Measurements from ENCODE around the gene DFFA. TPM values are rescaled to one million over a fixed set of nuclear protein-coding genes. Genes with fewer than 3 reads are reported as not detected.

DFFA gene
- total RNA-seq, 3 donors from 2014 or later (not counting 1 experiment from before 2014, with no cell fraction given): 17.5 to 21.8 (median 21.5) TPM

DNA sequence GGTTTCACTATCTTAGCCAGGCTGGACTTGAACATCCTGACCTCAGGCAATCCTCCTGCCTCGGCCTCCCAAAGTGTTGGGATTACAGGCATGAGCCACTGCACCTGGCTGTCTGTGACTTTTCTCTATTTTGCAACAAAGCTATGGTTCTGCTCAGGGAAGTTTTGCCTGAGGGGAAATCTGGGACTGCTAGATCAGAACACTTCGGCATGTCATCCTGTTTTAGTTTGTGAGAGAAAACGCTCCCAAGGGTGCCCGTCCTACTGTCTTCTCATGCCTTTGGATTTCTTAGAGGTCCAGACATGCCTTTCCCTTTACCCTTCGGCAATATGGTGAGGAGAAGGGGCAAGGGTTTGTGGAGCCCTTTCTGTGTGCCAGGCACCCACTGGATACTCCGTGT lies 28.1 kb downstream of the DFFA start:
- WGBS (ENCODE audit: insufficient coverage): 94% methylated on average over 6 of the region's 6 CpGs

DNA sequence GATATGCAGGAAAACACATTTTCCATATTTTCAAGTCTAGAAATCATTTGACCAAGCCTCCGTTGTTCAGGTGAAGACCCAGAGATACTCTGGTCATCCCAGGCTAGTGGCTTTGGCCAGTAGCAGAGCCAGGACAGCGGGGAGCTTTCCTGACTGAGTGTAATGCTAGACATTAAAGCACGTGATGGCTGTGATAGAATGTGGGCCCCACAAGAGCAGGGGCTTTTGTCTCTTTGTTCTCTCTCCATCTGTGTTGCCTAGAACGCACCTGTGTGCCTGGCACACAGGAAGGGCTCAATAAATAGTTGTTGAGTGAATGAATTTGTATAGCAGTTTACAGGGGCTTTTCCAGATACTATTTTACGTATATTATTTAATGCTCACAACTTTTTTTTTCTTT lies 31.5 kb downstream of the DFFA start:
- WGBS (ENCODE audit: insufficient coverage): 93% methylated on average over 5 of the region's 5 CpGs
- intact Hi-C loops (cut with micrococcal nuclease): no loop called here
- H3K27ac ChIP-seq (ENCODE audit: low read length): no peak overlapping the region
- no peak overlapping the region for H3K4me3 Mint-ChIP-seq
- no peak overlapping the region for H3K4me3 ChIP-seq (ENCODE audit: low read length)
- no peak for ATAC-seq
- no peaks in the 10 kb centered on the region for H3K36me3 ChIP-seq (ENCODE audit: control insufficient read depth, insufficient read depth, low read length)
- DNase-seq: no peak
- H3K9me3 ChIP-seq (ENCODE audit: control insufficient read depth, insufficient read depth, low read length): no peaks in the 10 kb centered on the region
- no peaks in the 10 kb centered on the region for H3K4me1 ChIP-seq (ENCODE audit: control insufficient read depth, insufficient read depth, low read length)
- no peaks in the 10 kb centered on the region for H3K9me3 Mint-ChIP-seq
- TF ChIP-seq, protein P1, sequence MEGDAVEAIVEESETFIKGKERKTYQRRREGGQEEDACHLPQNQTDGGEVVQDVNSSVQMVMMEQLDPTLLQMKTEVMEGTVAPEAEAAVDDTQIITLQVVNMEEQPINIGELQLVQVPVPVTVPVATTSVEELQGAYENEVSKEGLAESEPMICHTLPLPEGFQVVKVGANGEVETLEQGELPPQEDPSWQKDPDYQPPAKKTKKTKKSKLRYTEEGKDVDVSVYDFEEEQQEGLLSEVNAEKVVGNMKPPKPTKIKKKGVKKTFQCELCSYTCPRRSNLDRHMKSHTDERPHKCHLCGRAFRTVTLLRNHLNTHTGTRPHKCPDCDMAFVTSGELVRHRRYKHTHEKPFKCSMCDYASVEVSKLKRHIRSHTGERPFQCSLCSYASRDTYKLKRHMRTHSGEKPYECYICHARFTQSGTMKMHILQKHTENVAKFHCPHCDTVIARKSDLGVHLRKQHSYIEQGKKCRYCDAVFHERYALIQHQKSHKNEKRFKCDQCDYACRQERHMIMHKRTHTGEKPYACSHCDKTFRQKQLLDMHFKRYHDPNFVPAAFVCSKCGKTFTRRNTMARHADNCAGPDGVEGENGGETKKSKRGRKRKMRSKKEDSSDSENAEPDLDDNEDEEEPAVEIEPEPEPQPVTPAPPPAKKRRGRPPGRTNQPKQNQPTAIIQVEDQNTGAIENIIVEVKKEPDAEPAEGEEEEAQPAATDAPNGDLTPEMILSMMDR (IDR thresholded peaks at IDR 0.05): no peak
- no peaks in the 10 kb centered on the region for H3K27me3 Mint-ChIP-seq (ENCODE audit: low read depth in 2 of 2)
- no peaks in the 10 kb centered on the region for H3K4me1 Mint-ChIP-seq
- H3K36me3 Mint-ChIP-seq: no peaks in the 10 kb centered on the region
- H3K27me3 ChIP-seq (ENCODE audit: control insufficient read depth, insufficient read depth, low read length): no peaks in the 10 kb centered on the region
- no peak overlapping the region for H3K27ac Mint-ChIP-seq

More for the DNA sequence above, 28.1 kb downstream of the DFFA start:
- TF ChIP-seq, protein P1 (IDR thresholded peaks at IDR 0.05): no peak
- Mint-ChIP-seq H3K27ac (no peak overlapping the region), H3K9me3 (no peaks in the 10 kb centered on the region), H3K4me3 (no peak overlapping the region), H3K4me1 (peaks cover 6 to 7% of the 10 kb centered on the region in 2 donors), H3K27me3 (ENCODE audit: low read depth in 2 of 2) (no peaks in the 10 kb centered on the region), H3K36me3 (no peaks in the 10 kb centered on the region)
- DNase-seq (no peak), ATAC-seq (no peak)
- no peaks in the 10 kb centered on the region for H3K4me1 ChIP-seq (ENCODE audit: control insufficient read depth, insufficient read depth, low read length)
- no peaks in the 10 kb centered on the region for H3K36me3 ChIP-seq (ENCODE audit: control insufficient read depth, insufficient read depth, low read length)
- H3K4me3 ChIP-seq (ENCODE audit: low read length): no peak overlapping the region
- intact Hi-C loops (cut with micrococcal nuclease): no loop called here
- no peaks in the 10 kb centered on the region for H3K27me3 ChIP-seq (ENCODE audit: control insufficient read depth, insufficient read depth, low read length)
- H3K27ac ChIP-seq (ENCODE audit: low read length): no peak overlapping the region
- no peaks in the 10 kb centered on the region for H3K9me3 ChIP-seq (ENCODE audit: control insufficient read depth, insufficient read depth, low read length)

DNA sequence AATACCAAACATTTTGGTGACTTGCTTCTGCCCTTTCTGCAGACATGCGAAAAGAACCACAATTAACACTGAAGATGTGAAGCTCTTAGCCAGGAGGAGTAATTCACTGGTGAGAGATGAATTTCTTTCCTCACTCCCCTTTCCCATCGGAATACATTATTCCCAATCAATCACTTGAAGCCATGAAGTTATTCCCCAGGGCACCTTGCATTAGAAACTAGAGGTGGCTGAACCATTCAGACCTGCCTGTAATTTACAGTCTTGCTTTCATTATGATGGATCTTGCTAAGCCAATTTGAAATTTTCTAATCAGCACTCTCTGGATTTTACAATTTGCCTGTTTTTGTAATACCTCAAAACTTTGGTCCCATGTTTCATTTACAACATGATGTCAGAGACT lies 32.0 kb downstream of the DFFA start:
- WGBS (ENCODE audit: insufficient coverage): 100% methylated on average over 1 of the region's 2 CpGs
- no peaks in the 10 kb centered on the region for H3K9me3 Mint-ChIP-seq
- no peaks in the 10 kb centered on the region for H3K9me3 ChIP-seq (ENCODE audit: control insufficient read depth, insufficient read depth, low read length)
- no peaks in the 10 kb centered on the region for H3K4me1 ChIP-seq (ENCODE audit: control insufficient read depth, insufficient read depth, low read length)
- no peak for DNase-seq
- H3K27me3 ChIP-seq (ENCODE audit: control insufficient read depth, insufficient read depth, low read length): no peaks in the 10 kb centered on the region
- H3K4me3 ChIP-seq (ENCODE audit: low read length): no peak overlapping the region
- H3K4me3 Mint-ChIP-seq: no peak overlapping the region
- no peaks in the 10 kb centered on the region for H3K36me3 Mint-ChIP-seq
- TF ChIP-seq, protein P1 (IDR thresholded peaks at IDR 0.05): no peak
- ATAC-seq: no peak
- intact Hi-C loops (cut with micrococcal nuclease): no loop called here
- no peaks in the 10 kb centered on the region for H3K27me3 Mint-ChIP-seq (ENCODE audit: low read depth in 2 of 2)
- no peaks in the 10 kb centered on the region for H3K4me1 Mint-ChIP-seq
- H3K36me3 ChIP-seq (ENCODE audit: control insufficient read depth, insufficient read depth, low read length): no peaks in the 10 kb centered on the region
- H3K27ac ChIP-seq (ENCODE audit: low read length): no peak overlapping the region
- no peak overlapping the region for H3K27ac Mint-ChIP-seq

DNA sequence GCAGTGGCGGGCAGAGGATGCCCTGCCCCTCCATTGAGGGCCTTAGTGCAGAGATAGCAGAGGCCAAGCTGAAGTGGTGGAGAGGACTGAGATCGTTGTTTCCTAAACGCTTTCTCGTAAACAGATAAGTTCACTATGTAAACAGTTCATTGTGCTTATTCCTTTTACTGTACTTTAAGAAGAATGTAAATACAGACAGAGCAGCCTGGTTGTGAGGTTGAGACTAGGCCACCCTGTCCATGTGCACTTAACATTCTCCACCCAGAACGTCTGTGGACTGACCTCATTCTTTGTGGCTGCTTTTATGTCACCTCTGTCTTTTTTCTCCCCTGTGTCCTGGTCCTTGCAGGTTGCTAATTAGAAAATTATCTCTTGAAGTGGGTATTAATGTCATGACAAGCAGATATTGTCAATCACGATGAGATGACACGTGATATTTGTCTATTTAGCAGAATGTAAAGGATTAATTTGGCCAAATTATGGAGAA lies 33.6 kb downstream of the DFFA start:
- Mint-ChIP-seq H3K27ac (no peak overlapping the region), H3K27me3 (ENCODE audit: low read depth in 2 of 2) (no peaks in the 10 kb centered on the region), H3K9me3 (no peaks in the 10 kb centered on the region), H3K4me1 (no peaks in the 10 kb centered on the region), H3K36me3 (no peaks in the 10 kb centered on the region), H3K4me3 (no peak overlapping the region)
- intact Hi-C loops (cut with micrococcal nuclease): no loop called here
- Histone ChIP-seq H3K9me3 (ENCODE audit: control insufficient read depth, insufficient read depth, low read length) (no peaks in the 10 kb centered on the region), H3K4me3 (ENCODE audit: low read length) (no peak overlapping the region), H3K27me3 (ENCODE audit: control insufficient read depth, insufficient read depth, low read length) (no peaks in the 10 kb centered on the region), H3K36me3 (ENCODE audit: control insufficient read depth, insufficient read depth, low read length) (no peaks in the 10 kb centered on the region), H3K4me1 (ENCODE audit: control insufficient read depth, insufficient read depth, low read length) (no peaks in the 10 kb centered on the region), H3K27ac (ENCODE audit: low read length) (no peak overlapping the region)
- DNase-seq: no peak
- TF ChIP-seq, protein P1 (IDR thresholded peaks at IDR 0.05): no peak
- no peak for ATAC-seq
- 84% methylated on average over 7 of the region's 7 CpGs for WGBS (ENCODE audit: insufficient coverage)
